GM12878 (cell line): ENCODE data around the gene HTRA3. TPM values are rescaled to one million over a fixed set of nuclear protein-coding genes. Genes with fewer than 3 reads are reported as not detected.
A peak's percentile ranks its signal among the peaks of the same experiment; 100 is the strongest.

Source experiments
- ATAC-seq: fragments of 200-7000 bp; cut with Tn5 transposase; 3 replicates; pipeline ENCODE4 v1.9.1; 2020; ENCODE audit warnings: mild to moderate bottlenecking, moderate library complexity
- BruUV-seq: library from RNA; stranded (reverse); fragments of 400-500 nt; replicated peaks from 2 replicates; lab custom pipeline; 2021; lab: Mats Ljungman, UMichigan
- CTCF ChIA-PET: fragments of 300-600 bp; sonication (Branson Sonifier 250); formaldehyde crosslinking; extraction: SDS; loops from one replicate; lab custom pipeline; 2021; ENCODE audit warnings: inconsistent platforms; lab: Yijun Ruan, JAX
- POLR2A ChIA-PET: fragments of 350-600 bp; formaldehyde crosslinking; extraction: SDS; loops from one replicate; lab custom pipeline; 2021; ENCODE audit warnings: inconsistent platforms; lab: Charles Lee
- RAD21 ChIA-PET: fragments of 300-600 bp; sonication (Branson Sonifier 250); formaldehyde crosslinking; loops from one replicate; lab custom pipeline; 2023; ENCODE audit warnings: antibody characterized with exemption; ENCODE audit not compliant: unreplicated experiment; lab: Charles Lee
- SMC1A ChIA-PET: fragments of 300-600 bp; sonication (Branson Sonifier 250); formaldehyde crosslinking; loops from one replicate; lab custom pipeline; 2023; ENCODE audit not compliant: unreplicated experiment, uncharacterized antibody; lab: Charles Lee
- DNase-seq: peaks from one replicate; pipeline ENCODE4 v3.0.0-alpha.2; 2011; ENCODE audit warnings: low read depth, low spot score
- FAIRE-seq: peaks from 3 replicates; lab custom pipeline; 2011; peaks lifted over from hg19 to GRCh38; lab: Jason Lieb, UNC
- H2AFZ ChIP-seq: 2 replicates; pipeline ENCODE4 v1.6.0; 2011; ENCODE audit warnings: low read depth, low read length, control low read depth; ENCODE audit not compliant: control insufficient read depth
- H3K27ac ChIP-seq: 2 replicates; pipeline ENCODE4 v1.5.1; 2011; ENCODE audit warnings: control low read depth; ENCODE audit not compliant: control insufficient read depth, insufficient read depth
- H3K27me3 ChIP-seq, 2 experiments: replicated peaks in 1 of 2; 2 replicates each; pipeline versions ENCODE4 v1.6.0 to v1.6.1; 2011; ENCODE audit warnings: low read length in 1 of 2; ENCODE audit not compliant: control insufficient read depth in 2 of 2, insufficient read depth in 2 of 2
- H3K36me3 ChIP-seq, 2 experiments: 2 replicates each; pipeline ENCODE4 v1.5.1; 2011; ENCODE audit warnings: low read length in 1 of 2; ENCODE audit not compliant: control insufficient read depth in 2 of 2, insufficient read depth in 2 of 2
- H3K4me1 ChIP-seq: 2 replicates; pipeline ENCODE4 v1.6.1; 2011; ENCODE audit warnings: mild to moderate bottlenecking, low read length, moderate library complexity, mixed read lengths; ENCODE audit not compliant: control insufficient read depth, insufficient read depth
- H3K4me2 ChIP-seq: 2 replicates; pipeline ENCODE4 v1.6.0; 2011; ENCODE audit warnings: control low read depth; ENCODE audit not compliant: control insufficient read depth, insufficient read depth
- H3K4me3 ChIP-seq: fragments of 200-600 bp; sonication (generic); 2 replicates; pipeline ENCODE4 v1.5.1; 2016
- H3K79me2 ChIP-seq: 2 replicates; pipeline ENCODE4 v1.6.0; 2011; ENCODE audit warnings: low read length; ENCODE audit not compliant: control insufficient read depth, insufficient read depth
- H3K9ac ChIP-seq: 2 replicates; pipeline ENCODE4 v1.8.0; 2011; ENCODE audit warnings: low read length, control low read depth, mixed read lengths; ENCODE audit not compliant: control insufficient read depth, insufficient read depth
- H3K9me3 ChIP-seq: replicated peaks from 3 replicates; pipeline ENCODE4 v1.5.1; 2011; ENCODE audit warnings: mild to moderate bottlenecking, low read length; ENCODE audit not compliant: control insufficient read depth, insufficient read depth
- H4K20me1 ChIP-seq: 2 replicates; pipeline ENCODE4 v1.6.0; 2011; ENCODE audit not compliant: control insufficient read depth, insufficient read depth
- CREB1 ChIP-seq: IDR thresholded peaks from 2 replicates; pipeline ENCODE4 v1.6.1; 2012; ENCODE audit warnings: low read depth, mild to moderate bottlenecking, inconsistent platforms
- EED ChIP-seq: sonication (generic); IDR thresholded peaks from 2 replicates; pipeline ENCODE4 v1.6.1; 2016; ENCODE audit warnings: antibody characterized with exemption, low read depth
- HDGF ChIP-seq: fragments of 450-650 bp; IDR thresholded peaks from 2 replicates; pipeline ENCODE4 v1.6.1; 2016; ENCODE audit warnings: antibody characterized with exemption
- POLR2A ChIP-seq: IDR thresholded peaks from 2 replicates; pipeline ENCODE4 v1.6.1; 2011; ENCODE audit warnings: low read depth, mild to moderate bottlenecking, low read length
- SREBF1 ChIP-seq: IDR thresholded peaks from 2 replicates; pipeline ENCODE4 v1.6.1; 2012; ENCODE audit warnings: mild to moderate bottlenecking, low read length
- TAF1 ChIP-seq: IDR thresholded peaks from 2 replicates; pipeline ENCODE4 v1.6.1; 2011; ENCODE audit warnings: mild to moderate bottlenecking, low read depth, low read length, borderline replicate concordance
- WGBS: methylation state at CpG from one replicate; pipeline ENCODE4 v1.1.6; 2016; ENCODE audit warnings: low lambda C conversion rate; ENCODE audit not compliant: insufficient replicate concordance, insufficient coverage; ENCODE audit errors: missing lambda C conversion rate; 5-methylcytosine and 5-hydroxymethylcytosine counted together
- in situ Hi-C: fragments of 300-500 bp; cut with MboI; formaldehyde crosslinking; loops from 9 replicates; pipeline ENCODE4 v1.14.3; 2018; ENCODE audit warnings: mixed read lengths
- intact Hi-C: fragments of 100-400 bp; cut with micrococcal nuclease; formaldehyde crosslinking; loops from one replicate; pipeline ENCODE4 v1.14.2; 2022; ENCODE audit not compliant: unreplicated experiment
- polyA plus RNA-seq, 11 experiments: library from polyadenylated mRNA; depleted of rRNA in 4 of 11; unstranded in 6 of 11; stranded (reverse) in 5 of 11; fragments of >200 nt; fragmentation: Nextera tagmentation in 4 of 11; fragmentation: Illumina TruSeq in 1 of 11; extraction: Ambion mirVana in 4 of 11; extraction: Trizol in 1 of 11; gene quantifications; 1 replicate in 1 of 11; 2 replicates in 10 of 11; pipeline versions ENCODE4 v1.2.1 to v1.2.3, GENCODE V29; 2011 to 2016; ENCODE audit warnings: inconsistent platforms in 2 of 11, missing spikeins in 2 of 11, low read depth in 1 of 11
- total RNA-seq, 4 experiments: library from RNA; depleted of rRNA in 3 of 4; stranded (reverse); fragments of >200 nt in 3 of 4; fragmentation: Illumina TruSeq in 1 of 4; extraction: Trizol in 1 of 4; gene quantifications; 2 replicates each; pipeline versions ENCODE4 v1.2.1 to v1.2.3, GENCODE V29; 2013 to 2021

The HTRA3 gene
- total and polyA plus RNA-seq, 10 of the 15 experiments (the other 5 are each of a cell fraction or from before 2014, with no cell fraction given) = 0.04 to 1.2 (median 0.08) TPM; not detected in 7

DNA sequence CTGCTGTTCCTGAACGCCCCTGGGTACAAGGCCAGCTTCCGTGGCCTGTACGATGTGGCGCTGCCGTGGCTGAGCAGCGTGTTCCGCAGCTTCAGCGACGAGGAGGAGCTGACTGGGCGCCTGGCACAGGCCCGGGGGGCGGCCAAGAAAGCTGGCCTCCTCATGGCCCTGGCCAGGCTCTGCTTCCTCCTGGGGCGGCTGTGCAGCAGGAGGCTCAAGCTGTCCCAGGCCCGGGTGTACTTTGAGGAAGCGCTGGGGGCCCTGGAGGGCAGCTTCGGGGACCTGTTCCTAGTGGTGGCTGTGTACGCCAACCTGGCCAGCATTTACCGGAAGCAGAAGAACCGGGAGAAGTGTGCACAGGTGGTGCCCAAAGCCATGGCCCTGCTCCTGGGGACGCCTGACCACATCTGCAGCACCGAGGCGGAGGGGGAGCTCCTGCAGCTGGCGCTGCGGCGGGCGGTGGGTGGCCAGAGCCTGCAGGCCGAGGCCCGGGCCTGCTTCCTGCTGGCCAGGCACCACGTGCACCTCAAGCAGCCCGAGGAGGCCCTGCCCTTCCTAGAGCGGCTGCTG lies 42.3 kb upstream of the HTRA3 start:
- no peaks in the 10 kb centered on the region for H4K20me1 ChIP-seq
- no TSS peak for BruUV-seq
- DNase-seq = no peak
- ChIA-PET SMC1A (no interaction called here), POLR2A (no interaction called here), CTCF (interaction anchor here (0.8 to 4.1 kb wide), 3 partner anchors 25 to 50 kb away, joined by 3 to 12 read pairs (median 7); partner anchors contain the start of gene SH3TC1), RAD21 (no interaction called here)
- H3K36me3 ChIP-seq = peaks cover 17 to 27% of the 10 kb centered on the region in 2 experiments
- peaks cover 29% of the 10 kb centered on the region for H3K4me1 ChIP-seq
- peaks cover 3% of the 10 kb centered on the region; the same call in 1 of the 2 replicates for H3K79me2 ChIP-seq
- no peak overlapping the region for H2AFZ ChIP-seq
- H3K27me3 ChIP-seq = no peaks in the 10 kb centered on the region
- no peak overlapping the region for H3K4me2 ChIP-seq
- no peak overlapping the region for H3K4me3 ChIP-seq
- intact Hi-C loops (no loop called here), in situ Hi-C loops (no loop called here)
- FAIRE-seq = no peak
- WGBS = 93% methylated on average over 30 of the region's 31 CpGs
- no peak overlapping the region for H3K9ac ChIP-seq
- no peak for ATAC-seq
- H3K27ac ChIP-seq = no peak overlapping the region
- TF ChIP-seq SREBF1 (no peak), CREB1 (no peak)
- no peaks in the 10 kb centered on the region for H3K9me3 ChIP-seq

- no peaks in the 10 kb centered on the region for H3K27me3 ChIP-seq
- H3K4me1 ChIP-seq = peaks cover 29% of the 10 kb centered on the region
- H4K20me1 ChIP-seq = no peaks in the 10 kb centered on the region
- FAIRE-seq = no peak
- SMC1A ChIA-PET = interaction anchor here (1.5 kb wide), 1 partner anchor 25 kb away, joined by 16 read pairs; no protein-coding TSS in a partner anchor
- no peak for ATAC-seq
- no peak overlapping the region for H3K4me3 ChIP-seq
- no peak overlapping the region for H2AFZ ChIP-seq
- peaks cover 16 to 26% of the 10 kb centered on the region in 2 experiments; a peak in 3 of 4 replicates for H3K36me3 ChIP-seq
- peak overlapping the region; percentile 28 for H3K4me2 ChIP-seq
- no peak for TF ChIP-seq EED
- TF ChIP-seq TAF1 = no peak
- peak; percentile 60; the same call in 1 of the 2 replicates for TF ChIP-seq POLR2A
- 0 out of 2 replicates have a peak, but pooled peaks have one; percentile 11 for TF ChIP-seq HDGF
- in situ Hi-C loops = no loop called here
- H3K9me3 ChIP-seq = no peaks in the 10 kb centered on the region
- intact Hi-C loops = loop anchor here (2.0 kb wide), 1 partner anchor 27 kb away; no protein-coding TSS in a partner anchor
- 90% methylated on average over 26 of the region's 27 CpGs for WGBS
- no peak for DNase-seq
- POLR2A ChIA-PET = interaction anchor here (0.5 kb wide), 1 partner anchor 17 kb away, joined by 4 read pairs; no protein-coding TSS in a partner anchor
- peak overlapping the region; percentile 83 for H3K27ac ChIP-seq
- no TSS peak for BruUV-seq
- peaks cover 3% of the 10 kb centered on the region; the same call in 1 of the 2 replicates for H3K79me2 ChIP-seq
- RAD21 ChIA-PET = interaction anchor here (1.1 to 2.3 kb wide), 4 partner anchors 21 to 208 kb away, joined by 3 to 28 read pairs (median 7); partner anchors contain the start of gene SH3TC1
- CTCF ChIA-PET = interaction anchor here (0.8 to 4.1 kb wide), 4 partner anchors 15 to 51 kb away, joined by 3 to 13 read pairs (median 11); partner anchors contain the start of gene SH3TC1
- H3K9ac ChIP-seq = no peak overlapping the region
These were observed 41.7 kb upstream of the HTRA3 start for GRCh38 chr4:8227771-8228318.
